Osteocyte (in vitro differentiated cells): ENCODE measurements around the gene IRX6. TPM values are rescaled to one million over a fixed set of nuclear protein-coding genes. Genes with fewer than 3 reads are reported as not detected.

ENCODE experiments used
- DNase-seq: peaks from one replicate; pipeline ENCODE4 v3.0.0; 2021; ENCODE audit warnings: mixed read lengths; ENCODE audit not compliant: unreplicated experiment; ENCODE audit errors: extremely low spot score
- H3K27ac Mint-ChIP-seq: one replicate; pipeline ENCODE4 v1.8.0; 2021; ENCODE audit warnings: mild to moderate bottlenecking, mixed read lengths; ENCODE audit not compliant: unreplicated experiment
- H3K27me3 Mint-ChIP-seq: one replicate; pipeline ENCODE4 v1.8.0; 2021; ENCODE audit warnings: mixed read lengths; ENCODE audit not compliant: unreplicated experiment
- H3K36me3 Mint-ChIP-seq: one replicate; pipeline ENCODE4 v1.8.0; 2021; ENCODE audit warnings: mixed read lengths; ENCODE audit not compliant: unreplicated experiment
- H3K4me1 Mint-ChIP-seq: one replicate; pipeline ENCODE4 v1.8.0; 2021; ENCODE audit warnings: mixed read lengths; ENCODE audit not compliant: unreplicated experiment
- H3K4me3 Mint-ChIP-seq: one replicate; pipeline ENCODE4 v1.8.0; 2021; ENCODE audit warnings: mild to moderate bottlenecking, moderate library complexity, mixed read lengths; ENCODE audit not compliant: unreplicated experiment
- H3K9me3 Mint-ChIP-seq: one replicate; pipeline ENCODE4 v1.8.0; 2021; ENCODE audit warnings: mixed read lengths; ENCODE audit not compliant: unreplicated experiment
- total RNA-seq: library from RNA; stranded (reverse); gene quantifications from 2 replicates; pipeline ENCODE4 v1.2.1, GENCODE V29; 2021
- TF ChIP-seq, protein P1 (sequence below): fragments of 200-600 bp; sonication (generic); IDR thresholded peaks from 2 replicates; pipeline ENCODE4 v1.5.0; 2021; ENCODE audit warnings: antibody characterized with exemption, mild to moderate bottlenecking, moderate library complexity

Gene IRX6
- total RNA-seq, 1 donor from 2014 or later: 0.38 TPM

DNA sequence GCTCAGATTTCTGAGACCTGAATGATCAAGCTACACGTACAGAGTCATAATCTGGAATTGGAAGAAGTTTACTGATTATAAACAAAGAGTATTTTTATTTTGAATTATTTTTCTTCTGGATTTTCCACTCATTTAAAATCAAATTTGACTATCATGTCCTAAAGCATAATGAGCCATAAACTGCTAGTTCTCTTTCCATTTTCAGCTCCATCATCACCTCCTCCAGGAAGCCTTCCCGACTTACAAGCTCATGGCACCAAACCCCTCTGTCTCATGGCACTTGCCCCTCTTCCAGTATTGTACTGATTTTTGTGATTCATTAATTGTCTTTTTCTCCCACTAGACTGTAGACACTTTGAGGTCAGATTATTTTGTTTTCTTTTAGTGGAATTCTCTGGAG, 35.9 kb downstream of the IRX6 start:
- Mint-ChIP-seq H3K4me1 (no peaks in the 10 kb centered on the region), H3K4me3 (no peak overlapping the region), H3K36me3 (no peaks in the 10 kb centered on the region), H3K27me3 (peaks cover 24% of the 10 kb centered on the region), H3K27ac (no peak overlapping the region), H3K9me3 (peaks cover 4% of the 10 kb centered on the region)
- DNase-seq: no peak
- TF ChIP-seq, protein P1, sequence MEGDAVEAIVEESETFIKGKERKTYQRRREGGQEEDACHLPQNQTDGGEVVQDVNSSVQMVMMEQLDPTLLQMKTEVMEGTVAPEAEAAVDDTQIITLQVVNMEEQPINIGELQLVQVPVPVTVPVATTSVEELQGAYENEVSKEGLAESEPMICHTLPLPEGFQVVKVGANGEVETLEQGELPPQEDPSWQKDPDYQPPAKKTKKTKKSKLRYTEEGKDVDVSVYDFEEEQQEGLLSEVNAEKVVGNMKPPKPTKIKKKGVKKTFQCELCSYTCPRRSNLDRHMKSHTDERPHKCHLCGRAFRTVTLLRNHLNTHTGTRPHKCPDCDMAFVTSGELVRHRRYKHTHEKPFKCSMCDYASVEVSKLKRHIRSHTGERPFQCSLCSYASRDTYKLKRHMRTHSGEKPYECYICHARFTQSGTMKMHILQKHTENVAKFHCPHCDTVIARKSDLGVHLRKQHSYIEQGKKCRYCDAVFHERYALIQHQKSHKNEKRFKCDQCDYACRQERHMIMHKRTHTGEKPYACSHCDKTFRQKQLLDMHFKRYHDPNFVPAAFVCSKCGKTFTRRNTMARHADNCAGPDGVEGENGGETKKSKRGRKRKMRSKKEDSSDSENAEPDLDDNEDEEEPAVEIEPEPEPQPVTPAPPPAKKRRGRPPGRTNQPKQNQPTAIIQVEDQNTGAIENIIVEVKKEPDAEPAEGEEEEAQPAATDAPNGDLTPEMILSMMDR: no peak

DNA sequence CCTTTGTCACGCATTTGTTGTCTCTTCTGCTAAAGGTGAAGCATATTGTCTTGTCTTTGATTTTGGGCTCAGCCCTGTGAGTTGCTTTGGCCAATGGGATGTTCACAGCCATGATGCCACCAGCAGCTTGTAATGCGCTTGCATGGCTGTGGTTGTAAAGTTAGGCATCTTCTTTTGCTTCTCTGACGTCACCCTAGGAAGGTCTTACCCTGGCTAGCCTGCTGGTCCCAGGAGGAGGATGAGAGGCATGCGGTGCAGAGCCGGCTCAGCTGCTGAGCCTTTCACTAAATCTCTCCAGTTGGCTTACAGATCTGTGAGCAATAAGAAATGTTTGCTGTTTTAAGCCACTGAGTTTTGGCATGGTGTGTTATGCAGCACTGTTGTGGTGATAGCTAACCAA, 40.8 kb downstream of the IRX6 start:
- Mint-ChIP-seq H3K27me3 (peaks cover 27% of the 10 kb centered on the region), H3K9me3 (no peaks in the 10 kb centered on the region), H3K4me1 (peaks cover 19% of the 10 kb centered on the region), H3K4me3 (no peak overlapping the region), H3K36me3 (no peaks in the 10 kb centered on the region), H3K27ac (no peak overlapping the region)
- no peak for DNase-seq
- TF ChIP-seq, protein P1: no peak

DNA sequence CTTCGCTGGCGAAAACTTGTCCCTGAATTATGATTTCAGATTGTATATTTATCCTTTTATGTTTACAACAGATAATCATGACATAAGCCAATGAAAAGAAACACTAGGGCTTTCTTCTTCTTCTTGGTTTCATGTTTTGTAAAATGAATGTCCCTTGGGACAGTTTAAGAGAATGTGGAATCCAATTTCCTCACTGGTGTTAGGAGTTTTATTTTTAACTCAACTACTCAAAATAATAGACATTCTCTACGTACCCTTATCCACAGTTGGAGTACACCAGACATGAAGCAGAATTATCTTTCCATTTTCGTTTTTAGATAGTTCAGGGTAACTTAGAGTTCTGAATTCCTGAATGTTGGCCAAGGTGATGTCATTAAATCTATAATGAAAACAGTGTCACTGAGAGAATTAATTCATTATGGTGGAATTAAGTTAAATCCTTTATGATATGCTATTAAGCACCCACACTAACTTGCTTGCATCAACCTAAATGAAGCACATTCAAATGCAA, 43.4 kb downstream of the IRX6 start:
- Mint-ChIP-seq H3K27ac (peak overlapping the region; percentile 56), H3K27me3 (peaks cover 41% of the 10 kb centered on the region), H3K9me3 (no peaks in the 10 kb centered on the region), H3K4me3 (peak overlapping the region; percentile 46), H3K36me3 (no peaks in the 10 kb centered on the region), H3K4me1 (peaks cover 26% of the 10 kb centered on the region)
- TF ChIP-seq, protein P1: no peak
- DNase-seq: no peak

DNA sequence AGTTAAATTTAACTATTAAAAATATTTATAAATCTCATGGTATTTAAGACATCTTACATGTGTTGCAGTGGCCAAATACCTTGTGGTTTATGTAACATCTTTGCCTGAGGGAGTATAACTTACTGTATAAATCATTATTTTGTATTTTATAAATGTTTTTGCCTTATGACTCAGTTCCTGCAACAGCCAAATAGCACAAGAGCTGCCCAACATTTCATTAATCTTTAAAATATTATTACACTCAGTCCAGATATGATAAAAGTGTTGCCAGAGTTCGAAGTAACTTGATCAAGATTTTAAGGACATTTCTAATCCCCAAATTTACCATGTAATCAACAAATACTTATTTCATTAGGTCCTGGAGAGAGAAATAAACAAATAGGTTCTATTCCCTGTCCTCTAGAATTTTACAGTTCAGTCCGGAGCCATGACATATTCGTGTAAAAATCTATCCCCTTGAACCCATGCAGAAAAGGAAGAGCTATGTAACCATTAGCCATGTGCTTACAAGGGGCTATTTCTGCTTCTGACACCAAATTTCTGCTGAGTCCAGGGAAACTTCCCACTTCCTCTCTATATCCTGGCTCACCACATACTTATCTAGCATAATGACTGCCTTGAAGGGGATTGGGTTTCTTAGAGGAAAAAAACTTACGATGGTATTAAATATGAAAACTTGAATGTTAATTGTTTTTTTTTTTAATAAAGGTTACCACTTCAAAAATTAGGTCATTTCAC, 44.0 kb downstream of the IRX6 start:
- peaks cover 44% of the 10 kb centered on the region for H3K27me3 Mint-ChIP-seq
- no peaks in the 10 kb centered on the region for H3K36me3 Mint-ChIP-seq

DNA sequence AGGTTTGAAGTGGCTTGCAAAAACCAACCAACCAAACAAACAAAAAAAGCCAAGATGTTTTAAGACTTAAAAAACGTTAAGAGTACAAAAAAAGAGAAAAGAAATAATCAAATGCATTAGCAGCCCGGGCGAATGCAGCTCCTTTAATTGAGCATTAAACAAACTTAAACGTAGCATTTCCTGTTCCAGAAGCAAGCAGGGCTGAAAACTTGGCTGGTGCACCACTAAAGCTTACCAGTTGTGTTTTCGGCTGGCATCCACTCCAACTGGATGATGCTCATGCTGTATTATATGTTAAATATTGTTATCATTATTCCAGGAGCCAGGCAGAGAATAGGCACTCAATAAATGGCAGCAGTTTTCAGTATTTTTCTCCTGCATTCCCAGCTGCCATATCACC, 45.1 kb downstream of the IRX6 start:
- peaks cover 26% of the 10 kb centered on the region for H3K4me1 Mint-ChIP-seq
- peaks cover 46% of the 10 kb centered on the region for H3K27me3 Mint-ChIP-seq
- no peak overlapping the region for H3K4me3 Mint-ChIP-seq
- H3K9me3 Mint-ChIP-seq: no peaks in the 10 kb centered on the region
- H3K36me3 Mint-ChIP-seq: no peaks in the 10 kb centered on the region
- no peak overlapping the region for H3K27ac Mint-ChIP-seq
- no peak for DNase-seq
- TF ChIP-seq, protein P1: no peak

More for the DNA sequence above, 44.0 kb downstream of the IRX6 start:
- no peak overlapping the region for H3K4me3 Mint-ChIP-seq
- DNase-seq: no peak
- H3K27ac Mint-ChIP-seq: no peak overlapping the region
- TF ChIP-seq, protein P1: no peak
- no peaks in the 10 kb centered on the region for H3K9me3 Mint-ChIP-seq
- peaks cover 26% of the 10 kb centered on the region for H3K4me1 Mint-ChIP-seq
